ENCODE data around the gene MICAL2.
"Not testable (repeated sequence)": the region's sequence is repeated elsewhere in the genome, so short reads cannot be mapped to it uniquely, and the experiment has no call there.

Gene MICAL2

GRCh38 chr11:12135185-12135584 is 24.8 kb downstream of the MICAL2 start:
- no peak for DNase-seq (ENCODE audit: low read depth)

- no peak for DNase-seq (ENCODE audit: low read depth)
These were observed 26.8 kb downstream of the MICAL2 start for GRCh38 chr11:12137005-12137690.

- no peak for DNase-seq (ENCODE audit: low read depth)
These were observed 27.7 kb downstream of the MICAL2 start for GRCh38 chr11:12137938-12138731.

- DNase-seq (ENCODE audit: low read depth), result no peak
These were observed 28.9 kb downstream of the MICAL2 start for GRCh38 chr11:12139144-12139881.

GRCh38 chr11:12140186-12140793 is 29.9 kb downstream of the MICAL2 start:
- DNase-seq (ENCODE audit: low read depth), result no peak

GRCh38 chr11:12141283-12141682 is 30.9 kb downstream of the MICAL2 start:
- no peak for DNase-seq (ENCODE audit: low read depth)

- DNase-seq (ENCODE audit: low read depth), result no peak
These were observed 31.8 kb downstream of the MICAL2 start for GRCh38 chr11:12142176-12142575.

GRCh38 chr11:12142909-12143308 is 32.5 kb downstream of the MICAL2 start:
- no peak for DNase-seq (ENCODE audit: low read depth)

GRCh38 chr11:12143461-12144258 is 33.3 kb downstream of the MICAL2 start:
- no peak for DNase-seq (ENCODE audit: low read depth)

GRCh38 chr11:12144330-12145174 is 34.2 kb downstream of the MICAL2 start:
- no peak for DNase-seq (ENCODE audit: low read depth)

- DNase-seq (ENCODE audit: low read depth), result not testable (repeated sequence)
These were observed 36.3 kb downstream of the MICAL2 start for GRCh38 chr11:12146678-12147077.

- DNase-seq (ENCODE audit: low read depth), result no peak
These were observed 37.4 kb downstream of the MICAL2 start for GRCh38 chr11:12147827-12148226.

GRCh38 chr11:12148466-12148865 is 38.1 kb downstream of the MICAL2 start:
- no peak for DNase-seq (ENCODE audit: low read depth)

- no peak for DNase-seq (ENCODE audit: low read depth)
These were observed 38.5 kb downstream of the MICAL2 start for GRCh38 chr11:12148882-12149281.

GRCh38 chr11:12149672-12150225 is 39.4 kb downstream of the MICAL2 start:
- no peak for DNase-seq (ENCODE audit: low read depth)

GRCh38 chr11:12150831-12151382 is 40.5 kb downstream of the MICAL2 start:
- DNase-seq (ENCODE audit: low read depth), result no peak

GRCh38 chr11:12152321-12152720 is 41.9 kb downstream of the MICAL2 start:
- no peak for DNase-seq (ENCODE audit: low read depth)

- DNase-seq (ENCODE audit: low read depth), result no peak
These were observed 44.7 kb downstream of the MICAL2 start for GRCh38 chr11:12154871-12155668.

GRCh38 chr11:12155696-12156095 is 45.3 kb downstream of the MICAL2 start:
- no peak for DNase-seq (ENCODE audit: low read depth)
